HG02642 (cell line): ENCODE data around the gene SPNS3.

Experiments
- ATAC-seq: cut with Tn5 transposase; IDR thresholded peaks from one replicate; pipeline ENCODE4 v1.9.1; 2021; ENCODE audit warnings: mild to moderate bottlenecking; ENCODE audit not compliant: unreplicated experiment, poor library complexity

Gene SPNS3

GRCh38 chr17:4433515-4434031, at the start of gene SPNS3:
TSS of gene SPNS3 (plus strand) at chr17:4433940. CDS start at chr17:4433968, 28 bp downstream.
- ATAC-seq, result no peak

GRCh38 chr17:4386406-4386805, 47.3 kb upstream of the SPNS3 start:
- no peak for ATAC-seq

GRCh38 chr17:4387137-4387536, 46.6 kb upstream of the SPNS3 start:
- no peak for ATAC-seq

DNA sequence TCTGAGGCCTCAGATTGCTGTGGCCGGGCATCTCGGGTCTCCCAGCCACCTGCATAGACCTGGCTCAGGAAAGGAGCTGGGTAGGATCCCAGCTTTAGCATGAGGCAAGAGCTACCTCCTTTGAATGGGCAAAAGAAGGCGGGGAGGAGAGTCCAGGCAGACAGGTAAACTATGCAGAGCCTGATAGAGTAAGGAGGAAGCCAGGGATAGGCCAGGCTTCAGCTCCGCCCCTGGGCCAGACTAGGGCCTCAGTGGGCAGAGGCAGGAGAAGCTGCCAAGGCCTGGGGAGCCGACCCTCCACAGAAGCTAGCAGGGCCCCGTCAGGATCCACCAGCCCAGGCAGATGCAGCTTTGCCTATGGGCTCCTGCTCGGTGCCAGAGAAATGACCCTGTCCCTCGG, 44.7 kb upstream of the SPNS3 start:
- ATAC-seq, result no peak

- ATAC-seq, result no peak
Observed at GRCh38 chr17:4393806-4394205, 39.9 kb upstream of the SPNS3 start.

DNA sequence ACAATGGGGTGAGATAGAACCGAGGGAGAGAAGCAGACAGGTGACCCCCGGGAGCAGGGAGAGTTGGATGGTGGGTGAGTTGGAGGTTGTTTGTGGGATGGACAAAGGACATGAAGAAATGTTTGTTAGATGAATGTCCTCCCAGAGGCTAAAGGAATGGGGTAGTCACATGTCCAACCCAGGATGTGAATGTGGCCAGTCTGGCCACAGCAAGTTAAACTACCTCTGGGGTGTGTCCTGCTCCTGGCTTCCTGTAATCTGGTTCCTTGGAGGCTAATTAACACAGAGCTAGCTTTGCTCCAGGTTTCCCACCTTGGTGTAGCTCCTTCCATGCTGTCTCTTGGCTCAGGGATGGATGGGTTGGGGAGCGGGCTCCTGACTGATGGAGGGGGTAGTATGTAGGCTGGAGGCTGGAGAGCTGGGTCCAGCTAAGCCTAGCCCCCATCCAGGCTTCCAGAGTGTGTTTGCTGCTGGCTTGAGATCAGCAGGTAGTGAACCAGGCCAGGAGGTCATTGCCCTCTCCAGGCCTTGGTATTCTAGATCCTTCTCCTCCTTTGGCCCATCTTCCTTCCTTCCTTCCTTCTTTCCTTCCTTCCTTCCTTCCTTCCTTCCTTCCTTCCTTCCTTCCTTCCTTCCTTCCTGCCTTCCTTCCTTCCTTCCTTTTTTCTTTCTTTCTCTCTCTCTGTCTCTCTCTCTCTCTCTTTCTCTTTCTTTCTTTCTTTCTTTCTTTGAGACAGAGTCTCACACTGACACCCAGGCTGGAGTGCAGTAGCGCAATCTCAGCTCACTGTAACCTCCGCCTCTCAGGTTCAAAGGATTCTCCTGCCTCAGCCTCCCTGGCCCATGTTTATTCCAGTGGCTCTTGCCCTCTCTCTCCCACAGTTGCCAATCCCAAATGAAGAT, 39.3 kb upstream of the SPNS3 start:
- no peak for ATAC-seq

DNA sequence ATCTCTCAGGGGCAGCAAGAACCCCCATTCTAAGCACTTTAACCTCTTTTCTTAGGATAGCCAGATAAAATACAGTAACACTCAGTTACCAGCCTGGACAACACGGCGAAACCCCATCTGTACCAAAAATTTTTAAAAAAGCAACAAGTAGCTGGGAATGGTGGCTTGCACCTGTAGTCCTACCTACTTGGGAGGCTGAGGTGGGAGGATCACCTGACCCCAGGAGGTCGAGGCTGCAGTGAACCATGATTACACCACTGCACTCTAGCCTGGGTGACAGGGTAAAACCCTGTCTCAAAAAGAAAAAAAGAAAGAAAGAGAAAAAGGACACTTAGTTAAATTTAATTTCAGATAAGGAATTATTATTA, 38.6 kb upstream of the SPNS3 start:
- no peak for ATAC-seq

- ATAC-seq, result no peak
Observed at GRCh38 chr17:4397840-4398239, 35.9 kb upstream of the SPNS3 start.

GRCh38 chr17:4405038-4405669, 28.6 kb upstream of the SPNS3 start:
- no peak for ATAC-seq

DNA sequence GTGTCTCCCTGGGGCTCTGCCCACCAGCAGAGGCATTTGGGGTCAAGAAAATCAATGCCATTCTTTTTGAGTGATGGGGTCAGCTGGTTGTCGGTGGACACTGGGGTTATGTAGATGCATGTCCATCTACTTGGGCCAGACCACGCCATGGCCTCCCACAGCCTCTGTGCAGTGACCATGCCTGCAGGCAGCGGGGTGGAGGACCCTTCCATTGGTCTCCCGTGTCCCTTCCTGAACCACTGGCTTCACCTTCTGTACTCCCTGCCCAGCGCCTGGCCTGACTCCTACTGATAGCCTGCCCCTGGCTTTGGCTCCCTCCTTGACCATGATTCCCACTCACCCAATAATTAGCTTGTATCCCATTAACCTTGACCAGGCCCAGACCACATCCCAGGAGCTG, 28.0 kb upstream of the SPNS3 start:
- ATAC-seq, result no peak

DNA sequence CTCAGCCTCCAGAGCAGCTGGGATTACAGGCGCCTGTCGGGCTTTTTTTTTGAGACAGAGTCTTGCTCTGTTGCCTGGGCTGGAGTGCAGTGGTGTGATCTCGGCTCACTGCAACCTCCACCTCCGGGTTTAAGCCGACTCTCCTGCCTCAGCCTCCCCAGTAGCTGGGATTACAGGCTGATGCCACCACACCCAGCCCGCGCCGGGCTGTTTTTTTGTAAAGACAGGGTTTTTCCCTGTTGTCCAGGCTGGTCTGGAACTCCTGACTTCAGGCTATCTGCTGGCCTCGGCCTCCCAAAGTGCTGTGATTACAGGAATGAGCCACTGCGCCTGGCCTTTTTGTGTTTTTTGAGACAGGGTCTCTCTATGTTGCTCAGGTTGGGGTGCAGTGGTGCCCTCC, 27.4 kb upstream of the SPNS3 start:
- ATAC-seq, result no peak

GRCh38 chr17:4407216-4407615, 26.5 kb upstream of the SPNS3 start:
- ATAC-seq, result no peak

DNA sequence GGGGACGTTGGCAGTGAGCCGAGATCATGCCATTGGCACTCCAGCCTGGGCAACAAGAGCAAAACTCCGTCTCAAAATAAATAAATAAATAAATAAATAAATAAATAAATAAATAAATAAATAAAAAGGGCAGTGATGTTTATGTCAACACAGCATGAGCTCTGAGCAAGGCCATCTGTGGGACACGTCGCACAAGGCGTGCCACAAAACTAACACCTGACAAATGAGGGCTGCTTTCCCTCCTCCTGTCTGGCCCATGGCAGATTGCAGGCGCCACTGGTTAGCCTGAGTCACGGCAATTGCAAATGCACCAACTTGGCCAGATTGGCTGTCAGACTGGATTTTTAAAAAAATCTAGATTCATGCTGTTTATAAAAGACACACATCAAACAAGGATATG, 25.9 kb upstream of the SPNS3 start:
- no peak for ATAC-seq

- ATAC-seq, result no peak
Observed at GRCh38 chr17:4409659-4410058, 24.1 kb upstream of the SPNS3 start.

DNA sequence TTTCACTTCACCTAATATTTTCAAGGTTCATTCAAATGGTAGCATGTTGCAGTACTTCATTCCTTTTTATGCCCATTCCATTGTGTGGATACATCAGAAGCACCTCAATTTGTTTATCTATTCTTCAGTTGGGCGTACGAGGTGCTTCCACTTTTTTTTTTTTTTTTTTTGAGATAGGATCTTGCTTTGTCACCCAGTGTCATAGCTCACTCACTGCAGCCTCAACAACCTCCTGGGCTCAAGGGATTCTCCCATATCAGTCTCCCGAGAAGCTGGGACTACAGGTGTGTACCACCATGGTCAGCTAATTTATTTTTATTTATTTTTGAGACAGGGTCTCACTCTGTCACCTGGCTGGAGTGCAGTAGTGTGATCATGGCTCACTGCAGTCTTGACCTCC, 22.5 kb upstream of the SPNS3 start:
- ATAC-seq, result no peak

DNA sequence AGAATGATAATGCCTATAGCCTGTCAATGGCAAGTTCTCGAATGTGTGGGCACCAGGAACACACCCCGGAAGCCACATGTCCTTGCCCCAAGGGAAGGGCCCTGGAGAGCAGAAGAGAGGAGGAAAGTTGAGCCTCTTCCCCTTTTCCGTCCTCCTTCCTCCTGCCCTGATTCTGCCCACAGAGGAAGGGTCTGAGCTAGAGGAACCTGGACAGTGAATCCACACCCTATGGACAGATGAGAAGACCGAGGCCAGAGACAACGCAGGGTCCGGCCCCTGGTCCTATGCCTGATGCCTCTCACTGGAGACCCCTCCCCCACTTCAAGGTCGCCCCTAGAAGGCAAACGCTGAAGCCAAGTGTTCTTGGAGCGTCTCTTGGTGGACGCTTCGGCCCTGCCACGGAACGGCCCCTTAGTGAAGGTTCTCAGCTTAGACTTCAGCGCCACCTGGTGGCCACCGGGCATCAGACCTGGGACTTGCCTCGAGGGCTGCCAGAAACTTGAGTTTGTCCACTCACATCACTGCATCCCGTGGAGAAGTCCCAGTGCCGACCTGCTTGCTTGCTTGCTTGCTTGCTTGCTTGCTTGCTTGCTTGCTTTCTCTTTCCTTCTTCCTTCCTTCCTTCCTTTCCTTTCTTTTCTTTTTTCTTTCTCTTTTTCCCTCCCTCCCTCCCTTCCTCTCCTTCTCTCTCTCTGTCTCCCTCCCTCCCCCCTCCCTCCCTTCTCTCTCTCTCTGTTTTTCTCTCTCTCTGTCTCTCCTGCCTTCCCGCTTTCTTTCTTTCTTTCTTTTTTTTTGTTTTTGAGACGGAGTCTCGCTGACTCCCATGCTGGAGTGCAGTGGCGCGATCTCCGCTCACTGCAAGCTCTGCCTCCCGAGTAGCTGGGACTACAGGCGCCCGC, 20.6 kb upstream of the SPNS3 start:
- ATAC-seq, result peak; percentile 75

DNA sequence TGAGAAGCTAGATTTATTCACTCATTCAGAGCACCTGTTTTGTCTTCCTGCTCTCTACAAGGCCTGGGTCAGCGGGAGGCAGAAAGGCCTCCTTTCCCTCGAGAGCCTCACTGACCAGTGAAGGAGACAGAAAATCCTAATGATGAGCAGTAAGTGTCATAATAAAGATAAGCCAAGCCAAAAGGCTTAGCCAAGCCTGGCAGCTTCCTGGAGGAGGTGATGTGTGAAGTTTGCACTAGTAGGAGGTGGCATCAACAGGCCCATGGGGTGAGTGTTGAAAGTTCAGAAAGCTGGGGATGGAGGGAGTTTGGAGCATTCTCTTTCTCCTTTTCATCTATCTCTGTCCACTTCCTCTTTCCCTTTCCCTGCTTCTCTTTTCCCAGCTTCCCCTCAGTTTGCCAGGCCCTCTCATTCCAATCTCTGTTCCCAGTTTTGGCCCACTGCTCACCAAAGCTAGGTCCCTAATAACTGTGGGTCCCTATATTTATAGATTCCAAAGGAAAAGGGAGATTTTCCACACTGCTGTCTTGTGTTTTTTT, 16.5 kb upstream of the SPNS3 start:
- ATAC-seq, result no peak

DNA sequence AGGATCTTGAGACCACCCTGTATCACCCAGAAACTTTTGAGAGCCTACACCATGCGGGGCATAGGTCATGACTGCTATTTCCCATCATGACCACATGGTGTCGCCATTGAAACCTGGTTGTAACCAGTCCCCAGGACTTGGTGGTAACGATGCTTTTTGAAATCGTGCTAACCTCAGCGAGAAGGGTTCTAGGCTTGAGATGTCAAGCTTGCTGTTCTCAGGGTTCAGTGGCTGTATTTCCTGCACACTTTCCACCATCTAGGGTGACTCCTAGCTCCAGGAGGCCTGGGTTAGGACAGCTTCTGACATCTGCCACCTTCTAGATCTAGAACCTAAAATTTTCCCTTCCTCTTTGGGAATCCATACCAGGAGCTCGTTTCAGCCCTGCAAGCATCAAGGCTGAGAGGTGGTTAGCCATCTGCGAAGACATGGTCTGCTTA, 13.0 kb upstream of the SPNS3 start:
- no peak for ATAC-seq

DNA sequence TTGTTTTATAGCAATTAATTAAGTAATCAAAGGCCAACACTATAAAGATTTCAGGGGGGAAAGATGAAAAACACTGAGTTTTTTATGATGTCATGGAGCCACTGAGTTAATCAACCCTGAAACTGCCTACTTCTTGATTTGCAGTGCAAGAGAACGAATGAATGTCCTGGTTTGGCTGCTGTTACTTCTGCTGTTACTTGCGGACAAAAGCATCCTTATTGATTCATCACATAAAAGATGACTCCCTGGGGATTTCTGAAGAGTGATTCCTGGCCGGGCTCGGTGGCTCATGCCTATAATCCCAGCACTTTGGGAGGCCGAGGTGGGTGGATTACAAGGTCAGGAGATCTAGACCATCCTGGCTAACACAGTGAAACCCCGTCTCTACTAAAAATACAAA, 10.9 kb upstream of the SPNS3 start:
- no peak for ATAC-seq

DNA sequence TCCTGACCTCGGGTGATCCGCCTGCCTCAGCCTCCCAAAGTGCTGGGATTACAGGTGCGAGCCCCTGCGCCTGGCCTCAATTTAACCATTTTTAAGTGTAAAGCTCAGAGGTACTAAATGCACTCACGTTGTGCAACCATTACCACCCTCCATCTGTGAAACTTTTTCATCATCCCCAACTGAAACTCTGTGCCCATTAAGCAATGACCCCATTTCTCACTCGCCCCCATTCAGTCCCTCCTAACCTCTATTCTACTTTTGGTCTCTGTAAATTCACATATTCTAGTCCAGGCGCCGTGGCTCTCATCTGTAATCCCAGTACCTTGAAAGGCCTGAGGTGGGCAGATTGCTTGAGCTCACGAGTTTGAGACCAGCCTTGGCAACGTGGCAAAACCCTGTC, 8.3 kb upstream of the SPNS3 start:
- no peak for ATAC-seq
